HepG2 (cell line): ENCODE measurements around the gene GPR31. TPM values are rescaled to one million over a fixed set of nuclear protein-coding genes. Genes with fewer than 3 reads are reported as not detected.

ENCODE experiments used
- ATAC-seq: fragments of 200-7000 bp; cut with Tn5 transposase; 3 replicates; pipeline ENCODE4 v1.9.1; 2020; ENCODE audit warnings: mild to moderate bottlenecking, moderate library complexity
- BruUV-seq: library from RNA; stranded (reverse); fragments of 400-500 nt; replicated peaks from 2 replicates; lab custom pipeline; 2021; lab: Mats Ljungman, UMichigan
- CTCF ChIA-PET: fragments of 300-600 bp; formaldehyde crosslinking; extraction: SDS; loops from one replicate; lab custom pipeline; 2021; ENCODE audit warnings: low total read pairs, inconsistent platforms, low intra/inter-chr PET ratio; lab: Yijun Ruan, JAX
- POLR2A ChIA-PET: fragments of 350-600 bp; sonication (Branson Sonifier 250); formaldehyde crosslinking; loops from one replicate; lab custom pipeline; 2020; ENCODE audit warnings: antibody characterized with exemption, inconsistent platforms; lab: Yijun Ruan, JAX
- DNase-seq: peaks from one replicate; pipeline ENCODE4 v3.0.0-alpha.2; 2015; ENCODE audit warnings: low spot score
- FAIRE-seq: peaks from 3 replicates; lab custom pipeline; 2011; peaks lifted over from hg19 to GRCh38; lab: Jason Lieb, UNC
- H2AFZ ChIP-seq: one replicate; pipeline ENCODE4 v1.6.1; 2011; ENCODE audit warnings: low read length, inconsistent platforms
- H3K27ac ChIP-seq: fragments of 300-600 bp; 3 replicates; pipeline ENCODE4 v1.8.0; 2011; ENCODE audit warnings: mixed run types, mild to moderate bottlenecking, mixed read lengths, low read length, inconsistent platforms; ENCODE audit not compliant: insufficient read depth; ENCODE audit errors: extremely low read length
- H3K27me3 ChIP-seq, 2 experiments: fragments of 200-600 bp in 1 of 2; 2 replicates in 1 of 2; 3 replicates in 1 of 2; pipeline versions ENCODE4 v1.6.0 to v1.8.0; 2011; ENCODE audit warnings: low read length in 2 of 2, mild to moderate bottlenecking in 2 of 2, moderate library complexity in 2 of 2, inconsistent platforms in 1 of 2; ENCODE audit not compliant: insufficient read depth in 2 of 2, control insufficient read depth in 1 of 2
- H3K36me3 ChIP-seq, 2 experiments: fragments of 200-600 bp in 1 of 2; replicated peaks in 1 of 2; 2 replicates in 1 of 2; 3 replicates in 1 of 2; pipeline versions ENCODE4 v1.5.1 to v1.8.0; 2011; ENCODE audit warnings: low read length in 2 of 2, inconsistent platforms in 1 of 2; ENCODE audit not compliant: insufficient read depth in 2 of 2, control insufficient read depth in 1 of 2
- H3K4me1 ChIP-seq: 2 replicates; pipeline ENCODE4 v1.5.1; 2012; ENCODE audit warnings: low read length, inconsistent platforms; ENCODE audit not compliant: insufficient read depth
- H3K4me2 ChIP-seq: 2 replicates; pipeline ENCODE4 v1.6.0; 2011; ENCODE audit warnings: low read depth, low read length, inconsistent platforms
- H3K4me3 ChIP-seq, 3 experiments: fragments of 200-600 bp in 1 of 3; sonication (generic), shearing (Covaris generic) in 1 of 3; replicated peaks in 1 of 3; 2 replicates each; pipeline ENCODE4 v1.5.1; 2011 to 2016; ENCODE audit warnings: low read length in 3 of 3, inconsistent platforms in 2 of 3, low read depth in 2 of 3, mild to moderate bottlenecking in 2 of 3, control low read depth in 1 of 3, mixed read lengths in 1 of 3; ENCODE audit not compliant: insufficient read depth in 1 of 3
- H3K79me2 ChIP-seq: one replicate; pipeline ENCODE4 v1.6.1; 2011; ENCODE audit warnings: low read length, inconsistent platforms; ENCODE audit not compliant: insufficient read depth
- H3K9ac ChIP-seq: 2 replicates; pipeline ENCODE4 v1.6.0; 2011; ENCODE audit warnings: mild to moderate bottlenecking, low read depth, low read length, inconsistent platforms; ENCODE audit not compliant: insufficient read depth
- H3K9me3 ChIP-seq: 2 replicates; pipeline ENCODE4 v1.5.1; 2012; ENCODE audit warnings: mild to moderate bottlenecking, low read length
- H4K20me1 ChIP-seq: 2 replicates; pipeline ENCODE4 v1.6.0; 2011; ENCODE audit warnings: inconsistent platforms, mild to moderate bottlenecking, low read length, moderate library complexity; ENCODE audit not compliant: insufficient read depth
- MYC ChIP-seq: sonication (generic); formaldehyde crosslinking; IDR thresholded peaks from 2 replicates; pipeline ENCODE4 v1.9.0; 2021; ENCODE audit warnings: missing genetic modification reagents, borderline replicate concordance
- NFE2L1 ChIP-seq: sonication (generic); formaldehyde crosslinking; IDR thresholded peaks from 2 replicates; pipeline ENCODE4 v1.4.0; 2020; ENCODE audit warnings: missing genetic modification reagents, mild to moderate bottlenecking, borderline replicate concordance
- PHF21A ChIP-seq: sonication (generic); formaldehyde crosslinking; IDR thresholded peaks from 2 replicates; pipeline ENCODE4 v1.5.0; 2020; ENCODE audit warnings: mild to moderate bottlenecking, missing genetic modification reagents
- ZBTB33 ChIP-seq: sonication (generic); formaldehyde crosslinking; IDR thresholded peaks from 2 replicates; pipeline ENCODE4 v1.4.0; 2020; ENCODE audit warnings: missing genetic modification reagents
- ZNF276 ChIP-seq: sonication (generic); formaldehyde crosslinking; IDR thresholded peaks from 2 replicates; pipeline ENCODE4 v1.4.0; 2020; ENCODE audit warnings: mild to moderate bottlenecking, low read depth, missing genetic modification reagents
- WGBS: methylation state at CpG from one replicate; pipeline ENCODE4 v1.1.6; 2017; ENCODE audit warnings: low lambda C conversion rate; 5-methylcytosine and 5-hydroxymethylcytosine counted together
- in situ Hi-C: cut with HindIII; loops from 2 replicates; pipeline ENCODE4 v1.10.0; 2017; ENCODE audit warnings: low pct_unique_long_range_greater_than_20kb; ENCODE audit not compliant: extremely low pct_ligation_motif_present
- intact Hi-C: fragments of 100-400 bp; cut with micrococcal nuclease; formaldehyde crosslinking; loops from one replicate; pipeline ENCODE4 v1.10.0; 2022; ENCODE audit not compliant: unreplicated experiment
- polyA plus RNA-seq, 8 experiments: library from polyadenylated mRNA; depleted of rRNA in 3 of 8; stranded (reverse) in 7 of 8; unstranded in 1 of 8; fragments of >200 nt; fragmentation: Illumina TruSeq in 4 of 8; extraction: Trizol in 4 of 8; gene quantifications; 2 replicates each; pipeline versions ENCODE4 v1.2.1 to v1.2.3, GENCODE V29; 2011 to 2016; ENCODE audit warnings: low read depth in 4 of 8, missing spikeins in 1 of 8, mixed read lengths in 1 of 8; ENCODE audit not compliant: insufficient read depth in 1 of 8
- total RNA-seq, 5 experiments: library from RNA; depleted of rRNA; stranded (reverse); fragments of >200 nt; fragmentation: Illumina TruSeq; extraction: Trizol; gene quantifications; 2 replicates each; pipeline ENCODE4 v1.2.3, GENCODE V29; 2016; ENCODE audit warnings: low read depth in 1 of 5

Gene GPR31
- total and polyA plus RNA-seq, 2 of the 13 experiments (the other 11 are each of a cell fraction or from before 2014, with no cell fraction given) = not detected

- TF ChIP-seq PHF21A (CRISPR knock-in tag) = no peak
- TF ChIP-seq ZBTB33 (CRISPR knock-in tag) = peak; percentile 33; the same call in 1 of the 2 replicates
- in situ Hi-C loops = loop anchor here (25.0 kb wide), 1 partner anchor 133 kb away; no protein-coding TSS in a partner anchor
- intact Hi-C loops = no loop called here
- Histone ChIP-seq H3K27me3 (peaks cover 14 to 74% of the 10 kb centered on the region in 2 experiments), H3K79me2 (no peaks in the 10 kb centered on the region), H3K4me3 (no peak overlapping the region), H4K20me1 (no peaks in the 10 kb centered on the region), H3K4me2 (no peak overlapping the region), H3K27ac (no peak overlapping the region), H3K9me3 (no peaks in the 10 kb centered on the region), H3K4me1 (peaks cover 18% of the 10 kb centered on the region), H3K36me3 (no peaks in the 10 kb centered on the region), H2AFZ (no peak overlapping the region), H3K9ac (no peak overlapping the region)
- BruUV-seq = no TSS peak
- FAIRE-seq (no peak), ATAC-seq (no peak), DNase-seq (no peak)
- POLR2A ChIA-PET = no interaction called here
- 41% methylated on average over 11 of the region's 12 CpGs for WGBS
- CTCF ChIA-PET = no interaction called here
Observed at GRCh38 chr6:167145461-167145860, 12.3 kb downstream of the GPR31 start.

- Histone ChIP-seq H3K9ac (no peak overlapping the region), H3K27me3 (peaks cover 9 to 52% of the 10 kb centered on the region in 2 experiments; a peak in 4 of 5 replicates), H3K79me2 (no peaks in the 10 kb centered on the region), H3K36me3 (no peaks in the 10 kb centered on the region), H3K4me2 (no peak overlapping the region)
- BruUV-seq = no TSS peak
- TF ChIP-seq ZNF276 (CRISPR knock-in tag) (0 out of 2 replicates have a peak, but pooled peaks have one; percentile 43), NFE2L1 (CRISPR knock-in tag) (peak; percentile 19; the same call in 1 of the 2 replicates), MYC (CRISPR knock-in tag) (no peak)
- TF ChIP-seq, all 625 proteins: peak for 2
- POLR2A ChIA-PET = interaction anchor here (2.8 kb wide), 1 partner anchor 144 kb away, joined by 18 read pairs; the partner anchor contains the start of gene CEP43
- H2AFZ ChIP-seq = no peak overlapping the region
- H3K27ac ChIP-seq = no peak overlapping the region
- intact Hi-C loops (loop anchor here (5.0 kb wide), 1 partner anchor 96 kb away; no protein-coding TSS in a partner anchor), in situ Hi-C loops (loop anchor here (5.0 to 25.0 kb wide), 2 partner anchors 131 to 366 kb away; no protein-coding TSS in a partner anchor)
- CTCF ChIA-PET = interaction anchor here (1.0 to 3.6 kb wide), 4 partner anchors 23 to 368 kb away, joined by 5 to 28 read pairs (median 16); no protein-coding TSS in a partner anchor
- no peaks in the 10 kb centered on the region for H3K9me3 ChIP-seq
- no peak overlapping the region for H3K4me3 ChIP-seq
- H4K20me1 ChIP-seq = no peaks in the 10 kb centered on the region
- DNase-seq (no peak), ATAC-seq (no peak), FAIRE-seq (no peak)
- H3K4me1 ChIP-seq = peaks cover 37% of the 10 kb centered on the region
- 33% methylated on average over 8 of the region's 9 CpGs for WGBS
Observed at GRCh38 chr6:167143041-167143440, 14.7 kb downstream of the GPR31 start.
